Vagina (tissue), 2 donors: ENCODE data around the gene UBE2G1.

Source experiments
- POLR2A ChIP-seq, 2 donors: fragments of 450-650 bp; IDR thresholded peaks; one replicate each; pipeline ENCODE4 v1.6.1; 2017; ENCODE audit warnings: antibody characterized with exemption in 2 of 2, mild to moderate bottlenecking in 2 of 2, moderate library complexity in 2 of 2
- TF ChIP-seq, protein P1 (sequence below), 3 experiments: fragments of 450-650 bp in 2 of 3; fragments of 200-600 bp in 1 of 3; sonication (generic) in 1 of 3; IDR thresholded peaks; one replicate each; pipeline ENCODE4 v1.5.1; 2017 to 2019; ENCODE audit warnings: antibody characterized with exemption in 3 of 3, mild to moderate bottlenecking in 2 of 3, moderate library complexity in 2 of 3

DNA sequence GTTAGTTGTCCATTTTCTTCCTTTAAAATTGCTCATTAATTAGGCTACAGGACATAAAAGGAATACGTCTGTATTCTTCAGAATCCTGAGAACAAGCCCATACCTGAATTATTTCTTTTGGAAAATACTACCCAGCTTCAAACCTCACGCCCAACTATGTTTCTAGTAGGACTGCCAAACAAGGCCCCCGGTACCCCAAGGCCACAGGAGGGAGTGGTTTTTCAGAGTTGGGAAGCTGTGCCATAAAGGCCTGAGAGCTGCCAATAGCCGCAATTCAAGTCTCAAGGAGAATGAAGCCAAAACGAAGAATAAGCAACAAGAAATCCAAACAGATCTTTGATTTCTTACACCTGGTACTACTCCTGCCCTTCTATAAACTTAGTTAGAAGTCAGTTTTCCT is 48.3 kb downstream of the UBE2G1 start:
- TF ChIP-seq POLR2A (IDR thresholded peaks at IDR 0.05): no peak
- TF ChIP-seq, protein P1, sequence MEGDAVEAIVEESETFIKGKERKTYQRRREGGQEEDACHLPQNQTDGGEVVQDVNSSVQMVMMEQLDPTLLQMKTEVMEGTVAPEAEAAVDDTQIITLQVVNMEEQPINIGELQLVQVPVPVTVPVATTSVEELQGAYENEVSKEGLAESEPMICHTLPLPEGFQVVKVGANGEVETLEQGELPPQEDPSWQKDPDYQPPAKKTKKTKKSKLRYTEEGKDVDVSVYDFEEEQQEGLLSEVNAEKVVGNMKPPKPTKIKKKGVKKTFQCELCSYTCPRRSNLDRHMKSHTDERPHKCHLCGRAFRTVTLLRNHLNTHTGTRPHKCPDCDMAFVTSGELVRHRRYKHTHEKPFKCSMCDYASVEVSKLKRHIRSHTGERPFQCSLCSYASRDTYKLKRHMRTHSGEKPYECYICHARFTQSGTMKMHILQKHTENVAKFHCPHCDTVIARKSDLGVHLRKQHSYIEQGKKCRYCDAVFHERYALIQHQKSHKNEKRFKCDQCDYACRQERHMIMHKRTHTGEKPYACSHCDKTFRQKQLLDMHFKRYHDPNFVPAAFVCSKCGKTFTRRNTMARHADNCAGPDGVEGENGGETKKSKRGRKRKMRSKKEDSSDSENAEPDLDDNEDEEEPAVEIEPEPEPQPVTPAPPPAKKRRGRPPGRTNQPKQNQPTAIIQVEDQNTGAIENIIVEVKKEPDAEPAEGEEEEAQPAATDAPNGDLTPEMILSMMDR (IDR thresholded peaks at IDR 0.05): no peak
